Fibroblast of skin of abdomen (primary cell): ENCODE results near the gene ZNF221. TPM values are rescaled to one million over a fixed set of nuclear protein-coding genes. Genes with fewer than 3 reads are reported as not detected.
A peak's percentile ranks its signal among the peaks of the same experiment; 100 is the strongest.
"Not testable (repeated sequence)": the region's sequence is repeated elsewhere in the genome, so short reads cannot be mapped to it uniquely, and the experiment has no call there.

Source experiments
- DNase-seq: peaks from one replicate; pipeline ENCODE4 v3.0.0-alpha.2; 2013
- polyA plus RNA-seq, 2 experiments: library from polyadenylated mRNA; unstranded; fragments of 120-200 nt; gene quantifications; one replicate each; pipeline ENCODE4 v1.2.1, GENCODE V29; 2013; ENCODE audit not compliant: insufficient read length in 2 of 2

The ZNF221 gene
- polyA plus RNA-seq (2013, experiment 1 of 2; ENCODE audit: insufficient read length): 1.6 TPM
- polyA plus RNA-seq (2013, experiment 2 of 2; ENCODE audit: insufficient read length): 1.0 TPM

- DNase-seq: peak; percentile 99
Observed at GRCh38 chr19:43950834-43951645, at the start of gene ZNF221. TSS of gene ZNF221 (plus strand) at chr19:43951228. CDS start at chr19:43962727, 11,499 bp downstream.

- DNase-seq: peak; percentile 87
Observed at GRCh38 chr19:43901395-43902390, 49.3 kb upstream of the ZNF221 start.

- DNase-seq: no peak
Observed at GRCh38 chr19:43902399-43902798, 48.6 kb upstream of the ZNF221 start.

- no peak for DNase-seq
Observed at GRCh38 chr19:43905897-43906296, 45.1 kb upstream of the ZNF221 start.

GRCh38 chr19:43906774-43907173 is 44.3 kb upstream of the ZNF221 start:
- DNase-seq: no peak

- no peak for DNase-seq
Observed at GRCh38 chr19:43908659-43909058, 42.4 kb upstream of the ZNF221 start.

GRCh38 chr19:43910884-43911283 is 40.1 kb upstream of the ZNF221 start:
- no peak for DNase-seq

GRCh38 chr19:43913383-43913782 is 37.6 kb upstream of the ZNF221 start:
- DNase-seq: no peak

- no peak for DNase-seq
Observed at GRCh38 chr19:43914051-43914450, 37.0 kb upstream of the ZNF221 start.

- DNase-seq: no peak
Observed at GRCh38 chr19:43923875-43924274, 27.2 kb upstream of the ZNF221 start.

- no peak for DNase-seq
Observed at GRCh38 chr19:43928820-43929219, 22.2 kb upstream of the ZNF221 start.

GRCh38 chr19:43934055-43934984 is 16.7 kb upstream of the ZNF221 start:
- no peak for DNase-seq

- DNase-seq: peak; percentile 88
Observed at GRCh38 chr19:43934985-43935708, 15.9 kb upstream of the ZNF221 start, which contains the start of gene ZNF45. TSS of gene ZNF45 (minus strand) at chr19:43935282. CDS start at chr19:43922185, 13,097 bp downstream.

GRCh38 chr19:43936188-43936587 is 14.8 kb upstream of the ZNF221 start:
- DNase-seq: no peak

- no peak for DNase-seq
Observed at GRCh38 chr19:43939557-43940260, 11.3 kb upstream of the ZNF221 start.

- no peak for DNase-seq
Observed at GRCh38 chr19:43940719-43941118, 10.3 kb upstream of the ZNF221 start.

GRCh38 chr19:43941209-43941608 is 9.8 kb upstream of the ZNF221 start:
- DNase-seq: no peak

- not testable (repeated sequence) for DNase-seq
Observed at GRCh38 chr19:43947412-43947811, 3.6 kb upstream of the ZNF221 start.

- DNase-seq: not testable (repeated sequence)
Observed at GRCh38 chr19:43949803-43950202, 1.2 kb upstream of the ZNF221 start.

GRCh38 chr19:43956827-43957226 is 5.8 kb downstream of the ZNF221 start:
- no peak for DNase-seq
